Measurements from ENCODE around the gene USF1.

Gene USF1

GRCh38 chr1:161070761-161071160 lies 25.0 kb upstream of the USF1 start:
- TF ChIP-seq GATA2 (IDR thresholded peaks at IDR 0.05; ENCODE audit: low read depth, low read length) (no peak), GATA3 (IDR thresholded peaks at IDR 0.05; ENCODE audit: low read depth, low read length) (no peak)

GRCh38 chr1:161069731-161070270 lies 24.0 kb upstream of the USF1 start, which contains the start of gene ARHGAP30:
ARHGAP30 (minus strand) TSS chr1:161069891; CDS start chr1:161069624, 267 bp downstream.
- TF ChIP-seq GATA3 (IDR thresholded peaks at IDR 0.05; ENCODE audit: low read depth, low read length) (no peak), GATA2 (IDR thresholded peaks at IDR 0.05; ENCODE audit: low read depth, low read length) (no peak)

GRCh38 chr1:161069241-161069640 lies 23.5 kb upstream of the USF1 start:
- no peak for TF ChIP-seq GATA3 (IDR thresholded peaks at IDR 0.05; ENCODE audit: low read depth, low read length)
- TF ChIP-seq GATA2 (IDR thresholded peaks at IDR 0.05; ENCODE audit: low read depth, low read length), result no peak

GRCh38 chr1:161068306-161069234 lies 22.8 kb upstream of the USF1 start:
- TF ChIP-seq GATA3 (IDR thresholded peaks at IDR 0.05; ENCODE audit: low read depth, low read length) (no peak), GATA2 (IDR thresholded peaks at IDR 0.05; ENCODE audit: low read depth, low read length) (no peak)

- TF ChIP-seq GATA3 (IDR thresholded peaks at IDR 0.05; ENCODE audit: low read depth, low read length) (no peak), GATA2 (IDR thresholded peaks at IDR 0.05; ENCODE audit: low read depth, low read length) (no peak)
Measured at GRCh38 chr1:161066694-161067093, 20.9 kb upstream of the USF1 start.

- TF ChIP-seq GATA3 (IDR thresholded peaks at IDR 0.05; ENCODE audit: low read depth, low read length) (no peak), GATA2 (IDR thresholded peaks at IDR 0.05; ENCODE audit: low read depth, low read length) (no peak)
Measured at GRCh38 chr1:161061419-161061818, 15.6 kb upstream of the USF1 start.

- no peak for TF ChIP-seq GATA3 (IDR thresholded peaks at IDR 0.05; ENCODE audit: low read depth, low read length)
- TF ChIP-seq GATA2 (IDR thresholded peaks at IDR 0.05; ENCODE audit: low read depth, low read length), result no peak
Measured at GRCh38 chr1:161059293-161059692, 13.5 kb upstream of the USF1 start.

GRCh38 chr1:161054805-161055204 lies 9.0 kb upstream of the USF1 start:
- no peak for TF ChIP-seq GATA2 (IDR thresholded peaks at IDR 0.05; ENCODE audit: low read depth, low read length)
- TF ChIP-seq GATA3 (IDR thresholded peaks at IDR 0.05; ENCODE audit: low read depth, low read length), result no peak

GRCh38 chr1:161054232-161054631 lies 8.5 kb upstream of the USF1 start:
- TF ChIP-seq GATA3 (IDR thresholded peaks at IDR 0.05; ENCODE audit: low read depth, low read length) (no peak), GATA2 (IDR thresholded peaks at IDR 0.05; ENCODE audit: low read depth, low read length) (no peak)

- TF ChIP-seq GATA2 (IDR thresholded peaks at IDR 0.05; ENCODE audit: low read depth, low read length) (no peak), GATA3 (IDR thresholded peaks at IDR 0.05; ENCODE audit: low read depth, low read length) (no peak)
Measured at GRCh38 chr1:161052899-161053298, 7.1 kb upstream of the USF1 start.

- TF ChIP-seq GATA3 (IDR thresholded peaks at IDR 0.05; ENCODE audit: low read depth, low read length) (no peak), GATA2 (IDR thresholded peaks at IDR 0.05; ENCODE audit: low read depth, low read length) (no peak)
Measured at GRCh38 chr1:161051219-161051618, 5.4 kb upstream of the USF1 start.

- TF ChIP-seq GATA2 (IDR thresholded peaks at IDR 0.05; ENCODE audit: low read depth, low read length) (no peak), GATA3 (IDR thresholded peaks at IDR 0.05; ENCODE audit: low read depth, low read length) (no peak)
Measured at GRCh38 chr1:161048949-161049722, 3.4 kb upstream of the USF1 start.

- TF ChIP-seq GATA3 (IDR thresholded peaks at IDR 0.05; ENCODE audit: low read depth, low read length) (no peak), GATA2 (IDR thresholded peaks at IDR 0.05; ENCODE audit: low read depth, low read length) (no peak)
Measured at GRCh38 chr1:161047436-161048420, 2.0 kb upstream of the USF1 start.

All from SH-SY5Y (cell line).